Hematopoietic multipotent progenitor cell treated with erythropoietin and hydrocortisone succinate and interleukin-3 and kit ligand, for 17 days (in vitro differentiated cells): ENCODE results near the gene B3GAT2.
A peak's percentile ranks its signal among the peaks of the same experiment; 100 is the strongest.

ENCODE experiments used
- DNase-seq: peaks from one replicate; pipeline ENCODE4 v3.0.0-alpha.2; 2015; ENCODE audit warnings: low spot score

B3GAT2 gene

GRCh38 chr6:70894001-70894400 lies 62.9 kb downstream of the B3GAT2 start:
- no peak for DNase-seq

DNA sequence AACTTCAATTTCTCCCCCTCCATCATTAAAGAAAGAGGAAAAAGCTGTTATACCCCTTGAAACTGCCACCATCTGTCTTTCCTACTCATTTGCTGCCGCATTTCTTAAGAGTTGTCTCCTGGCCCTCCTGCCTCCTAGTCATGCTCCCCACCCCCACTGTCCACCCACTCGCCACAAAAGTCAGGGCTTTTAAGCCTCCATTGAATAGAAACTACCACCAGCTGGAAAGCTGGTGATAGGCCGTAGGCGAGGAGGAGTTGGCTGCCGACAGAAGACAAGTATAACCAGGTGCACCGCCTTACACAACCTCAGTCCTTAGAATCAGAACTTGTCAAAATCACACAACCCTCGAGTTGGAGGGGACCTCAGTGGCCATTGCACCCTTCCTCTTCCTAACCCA lies 67.6 kb downstream of the B3GAT2 start:
- DNase-seq: no peak

DNA sequence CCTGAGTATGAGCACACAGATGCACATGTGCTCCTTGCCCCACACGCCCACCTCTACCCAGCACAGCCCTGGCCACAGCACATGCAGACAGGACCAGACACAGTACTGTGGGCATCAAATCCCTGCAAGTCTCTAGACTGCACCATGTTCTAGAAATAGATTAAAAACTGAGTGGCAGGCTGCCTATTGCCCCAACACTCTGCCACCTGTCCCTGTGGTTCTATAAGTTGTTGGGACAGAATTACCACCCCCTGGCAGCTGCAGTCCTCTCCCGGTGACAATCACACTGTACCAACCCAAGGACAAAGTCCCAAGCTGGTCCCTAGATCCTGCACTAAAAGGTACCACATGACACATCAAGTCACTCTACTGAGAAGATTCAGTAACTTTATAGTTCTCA lies 70.2 kb downstream of the B3GAT2 start:
- no peak for DNase-seq

DNA sequence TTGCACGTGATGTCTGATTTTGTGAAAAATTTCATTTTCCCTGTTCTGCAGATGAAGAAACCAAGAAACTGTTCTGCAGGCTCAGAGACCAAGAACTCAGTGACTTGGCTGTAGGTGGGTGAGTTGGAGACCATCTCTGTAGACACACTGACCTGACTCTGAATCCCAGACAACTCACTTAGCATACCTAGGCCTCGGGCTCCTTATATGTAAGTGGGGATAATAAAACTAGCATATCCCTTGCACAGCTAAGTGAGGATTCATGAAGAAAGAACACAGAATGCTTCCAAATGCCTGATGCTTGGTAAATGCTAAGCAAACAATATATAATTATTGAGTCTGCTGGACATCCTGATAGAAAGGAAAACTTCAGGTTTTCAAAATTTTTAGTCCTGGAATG lies 70.8 kb downstream of the B3GAT2 start:
- DNase-seq: no peak

DNA sequence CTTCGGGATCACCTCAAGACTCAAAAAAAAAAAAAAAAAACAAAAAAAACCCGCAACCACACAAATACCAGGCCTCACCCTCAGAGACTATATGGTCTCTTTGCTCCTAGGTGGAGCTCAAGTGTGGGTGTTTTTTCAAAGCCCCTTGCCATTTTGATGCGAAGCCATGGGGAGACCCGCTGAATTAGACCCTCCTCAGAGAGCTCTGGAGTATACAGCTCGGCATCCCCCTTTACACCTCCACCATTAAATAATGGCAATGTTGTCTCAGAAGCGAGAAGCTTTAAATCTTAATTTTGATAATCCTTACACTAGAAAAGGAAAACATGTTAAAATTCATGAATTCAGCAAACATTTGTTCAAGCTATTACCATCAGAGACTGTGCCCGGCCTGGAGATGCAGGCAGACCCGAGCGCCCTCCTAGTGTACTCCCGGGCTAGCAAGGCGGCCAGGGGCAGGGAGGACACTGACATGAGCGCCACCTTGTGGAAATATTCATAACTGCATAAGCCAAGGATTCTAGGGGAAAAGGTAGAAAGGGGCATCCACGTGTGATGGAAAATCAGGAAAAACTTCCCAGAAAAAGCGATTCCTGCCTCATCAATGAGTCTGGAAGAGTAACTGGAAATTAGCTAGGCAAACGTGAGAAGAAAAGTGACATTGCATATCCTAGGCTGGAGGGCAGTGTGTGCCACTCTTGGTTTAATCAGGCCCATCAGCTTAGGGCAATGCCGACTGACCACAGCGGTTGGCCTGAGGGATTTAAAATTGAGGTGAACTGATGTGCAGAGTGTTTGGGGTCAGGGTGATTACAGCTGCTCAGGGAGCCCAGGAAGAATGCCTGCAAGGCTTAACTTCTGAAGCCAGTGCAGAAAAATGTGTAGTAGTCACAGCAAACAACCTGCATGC lies 72.5 kb downstream of the B3GAT2 start:
- peak; percentile 51 for DNase-seq

- DNase-seq: no peak
Observed at GRCh38 chr6:70879496-70879895, 77.4 kb downstream of the B3GAT2 start.

DNA sequence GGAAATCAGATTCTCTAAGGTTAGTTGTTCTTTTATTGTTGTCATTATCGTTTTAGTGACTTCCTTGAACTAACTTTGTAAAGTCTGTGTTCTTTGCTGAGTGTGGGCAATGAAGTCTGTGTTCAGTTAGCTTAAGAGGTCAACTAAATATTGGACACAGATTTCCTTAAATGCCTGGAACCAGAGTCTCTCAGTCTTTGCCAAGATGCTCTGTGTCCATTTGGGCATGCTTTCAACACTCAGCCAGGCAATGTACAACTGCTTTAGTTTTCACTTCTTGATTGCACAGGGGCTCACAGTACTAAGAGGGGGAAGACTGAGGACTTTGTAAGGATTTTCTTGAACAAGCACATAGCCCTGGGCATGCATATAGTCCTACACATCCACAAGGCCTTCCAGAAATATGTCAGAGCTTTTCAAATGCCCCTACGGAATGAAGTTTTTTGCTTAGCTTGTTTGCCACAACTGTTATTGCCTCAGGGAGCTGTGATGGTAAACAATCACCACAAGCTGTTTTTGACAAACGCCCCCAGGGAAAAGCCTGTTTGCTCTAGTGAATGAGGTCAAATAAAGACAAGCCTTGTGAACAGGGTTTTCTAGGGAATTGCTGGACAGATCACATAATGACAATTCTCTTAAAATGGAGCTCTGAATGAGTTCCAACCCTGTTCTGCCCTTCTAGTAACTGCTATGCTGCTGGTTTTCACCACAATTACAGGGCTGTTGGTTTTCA lies 82.5 kb downstream of the B3GAT2 start:
- no peak for DNase-seq

DNA sequence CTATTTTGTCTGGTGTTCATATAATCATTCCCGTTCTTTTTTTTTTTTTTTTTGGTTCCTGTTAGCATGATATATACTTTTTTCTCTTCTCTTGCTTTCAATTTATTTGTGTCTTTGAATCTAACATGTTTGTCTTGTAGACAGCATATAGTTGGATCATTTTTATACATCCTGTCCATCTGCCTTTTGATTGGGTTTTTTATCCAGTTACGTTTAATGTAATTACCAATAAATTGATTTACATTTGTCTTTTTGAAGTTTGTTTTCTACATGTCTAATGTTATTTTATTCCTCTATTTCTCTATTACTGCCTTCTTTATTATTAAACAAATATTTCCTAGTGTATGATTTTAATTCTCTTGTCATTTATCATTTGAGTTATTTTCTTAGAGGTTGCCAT lies 84.4 kb downstream of the B3GAT2 start:
- DNase-seq: no peak

GRCh38 chr6:70864401-70864800 lies 92.5 kb downstream of the B3GAT2 start:
- no peak for DNase-seq

- no peak for DNase-seq
Observed at GRCh38 chr6:70863343-70863742, 93.5 kb downstream of the B3GAT2 start.

DNA sequence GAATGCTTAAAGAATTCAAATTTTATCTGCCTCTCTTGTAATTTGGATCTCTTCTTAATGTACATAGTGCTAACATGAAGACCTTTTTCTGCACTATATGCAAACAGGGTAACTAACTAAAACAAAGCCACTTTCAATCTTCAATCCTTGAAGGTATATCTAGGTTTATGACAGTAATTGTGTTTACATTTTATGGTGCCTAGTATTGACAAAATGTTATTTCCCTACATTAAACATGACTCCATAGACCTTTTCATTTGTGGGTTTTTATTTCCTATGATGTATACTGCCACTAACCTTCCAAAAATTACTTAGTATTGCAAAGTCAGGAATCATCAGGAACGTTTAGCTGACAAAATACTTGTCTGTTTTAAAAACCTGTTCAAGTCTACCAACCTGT lies 95.9 kb downstream of the B3GAT2 start:
- no peak for DNase-seq

GRCh38 chr6:70860045-70860444 lies 96.8 kb downstream of the B3GAT2 start:
- DNase-seq: no peak

DNA sequence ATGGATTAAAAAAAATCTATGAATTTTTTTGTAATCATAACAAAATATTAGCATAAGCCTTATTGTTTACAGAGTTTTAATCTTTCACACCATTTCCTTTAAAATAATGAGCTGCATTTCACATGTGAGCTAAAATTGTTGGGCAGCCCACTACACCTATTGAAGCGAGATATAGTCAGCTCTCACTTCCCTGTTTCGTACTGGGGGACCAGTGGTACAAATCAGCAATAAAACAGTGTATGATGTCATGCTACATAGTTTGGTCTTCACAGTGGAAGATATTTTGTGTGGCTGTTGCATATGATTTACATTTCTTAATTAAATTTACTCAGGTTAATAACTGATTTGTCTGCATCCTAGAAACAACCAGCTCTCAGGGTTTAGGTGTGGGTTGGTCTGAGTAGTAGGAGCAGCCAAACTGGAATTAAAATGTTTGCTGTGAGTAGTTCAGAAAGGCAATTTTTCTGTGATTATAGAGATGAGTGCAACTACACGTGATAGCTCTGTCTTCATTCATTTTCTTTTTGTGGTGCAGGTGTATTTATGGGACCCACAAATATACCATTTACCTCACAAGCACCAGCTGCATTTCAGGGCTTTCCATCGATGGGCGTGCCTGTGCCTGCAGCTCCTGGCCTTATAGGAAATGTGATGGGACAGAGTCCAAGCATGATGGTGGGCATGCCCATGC lies 99.3 kb downstream of the B3GAT2 start:
- no peak for DNase-seq

GRCh38 chr6:70852667-70853246 lies 104.1 kb downstream of the B3GAT2 start:
- DNase-seq: no peak

DNA sequence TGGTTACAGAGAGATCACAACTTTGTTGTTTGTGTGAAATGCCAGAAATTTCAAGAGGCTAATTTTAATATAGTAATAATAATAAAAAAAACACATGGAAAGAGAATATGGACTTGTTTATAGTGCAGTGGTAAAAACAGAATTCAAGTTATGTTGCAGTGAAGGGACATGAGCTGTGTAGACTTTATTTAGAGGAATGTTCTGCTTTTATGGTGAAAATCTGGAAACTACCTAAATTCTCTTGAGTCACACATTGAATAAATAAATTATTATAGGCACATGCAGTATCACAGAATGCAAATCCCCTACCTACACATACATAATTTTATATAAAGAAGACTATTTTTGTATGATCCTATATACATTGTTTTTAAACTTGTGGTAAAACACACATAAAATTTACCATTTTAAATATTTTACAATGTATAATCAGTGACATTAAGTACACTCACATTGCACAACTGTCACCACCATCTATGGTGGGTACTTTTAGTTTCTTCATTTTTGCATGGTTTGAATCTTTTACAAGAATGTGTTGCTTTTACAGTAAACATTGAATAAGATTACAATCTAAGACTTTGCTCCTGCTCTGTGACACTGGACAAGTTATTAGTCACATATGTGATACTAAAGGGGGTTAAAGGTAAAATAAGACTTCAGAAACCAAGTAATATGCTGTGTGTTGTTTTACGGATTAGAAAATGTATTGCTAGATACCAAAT lies 107.4 kb downstream of the B3GAT2 start:
- DNase-seq: no peak

GRCh38 chr6:70847106-70848084 lies 109.5 kb downstream of the B3GAT2 start:
- no peak for DNase-seq

DNA sequence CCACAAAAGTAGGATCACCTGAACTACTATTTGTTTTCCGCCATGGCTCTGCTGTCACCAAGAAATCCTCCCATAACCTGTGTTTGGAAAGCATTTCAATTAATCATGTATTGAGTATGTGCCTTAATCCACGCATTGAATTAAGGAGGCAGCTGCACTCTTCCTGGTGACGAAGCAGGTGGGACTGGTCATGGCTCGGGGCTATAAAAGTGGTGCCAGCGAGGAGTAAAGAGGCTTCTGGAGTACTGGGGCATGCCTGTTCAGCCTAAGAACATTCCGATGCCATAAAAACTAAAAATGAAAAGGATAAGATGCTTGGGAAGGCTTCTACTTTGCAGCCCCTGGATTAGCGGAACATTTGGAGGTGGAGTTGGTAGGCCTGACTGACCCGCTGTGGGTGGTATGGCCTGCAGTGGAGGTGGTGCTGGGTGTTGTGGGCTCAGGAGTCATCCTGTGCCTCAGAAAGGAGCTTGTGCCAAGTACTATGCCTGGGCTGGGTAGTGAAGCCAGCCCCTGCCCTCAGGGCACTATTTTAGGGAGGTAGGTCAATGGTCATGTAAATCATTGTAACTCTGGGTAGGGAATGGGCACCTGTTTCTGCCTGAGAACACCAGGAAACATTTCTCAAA lies 110.5 kb downstream of the B3GAT2 start:
- no peak for DNase-seq

DNA sequence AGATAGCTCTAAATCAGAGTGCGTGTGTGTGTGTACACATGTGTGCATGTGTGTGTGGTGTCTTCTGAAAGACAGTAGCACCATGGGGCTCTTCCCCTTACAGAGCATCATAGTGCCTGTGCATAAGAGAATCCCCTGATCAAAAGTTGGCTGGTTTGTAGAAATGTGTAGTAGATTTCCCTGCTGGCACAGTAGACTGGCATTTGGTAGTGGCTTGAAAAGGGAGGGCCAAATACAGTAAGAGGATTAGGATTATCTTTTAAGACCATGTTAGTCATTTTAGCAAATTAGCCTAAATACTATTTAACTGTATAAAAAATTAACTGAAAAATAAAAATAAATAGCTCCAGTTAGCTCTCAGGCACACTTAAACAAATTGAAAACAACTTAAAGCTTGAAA lies 112.6 kb downstream of the B3GAT2 start:
- no peak for DNase-seq

DNA sequence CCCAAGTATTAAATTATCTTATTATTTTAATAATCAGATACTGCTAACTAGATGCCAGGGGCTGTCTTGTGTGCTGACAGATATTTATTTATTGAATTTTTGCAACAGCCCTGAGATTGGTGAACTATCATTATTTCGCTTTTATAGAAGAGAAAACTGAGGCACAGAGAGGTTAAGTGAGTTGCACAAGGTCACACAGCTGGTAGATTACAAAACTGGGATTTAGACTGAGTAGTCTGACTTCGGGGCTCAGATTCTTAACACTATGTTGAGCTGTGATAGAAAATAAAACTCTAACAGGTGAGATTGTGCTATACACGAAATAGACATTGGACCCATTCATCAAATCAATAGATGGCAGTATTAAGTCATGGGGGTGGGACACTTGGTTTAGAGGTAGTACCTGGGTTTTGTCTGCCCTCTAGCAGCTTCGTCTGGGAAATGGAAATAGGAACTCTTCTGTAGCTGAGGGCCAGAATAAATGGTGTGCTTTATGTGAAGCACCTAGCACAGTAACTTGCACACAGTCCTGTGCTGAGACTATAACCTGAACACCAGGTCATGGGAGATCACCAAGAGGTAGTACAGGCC lies 113.4 kb downstream of the B3GAT2 start:
- no peak for DNase-seq

- no peak for DNase-seq
Observed at GRCh38 chr6:70842541-70842940, 114.3 kb downstream of the B3GAT2 start.
